PC-3 (cell line): ENCODE results near the gene SERPINB6. TPM values are rescaled to one million over a fixed set of nuclear protein-coding genes. Genes with fewer than 3 reads are reported as not detected.

Source experiments
- ATAC-seq: fragments of 200-7000 bp; cut with Tn5 transposase; 2 replicates; pipeline ENCODE4 v1.9.1; 2020; ENCODE audit warnings: mild to moderate bottlenecking, moderate library complexity
- BruUV-seq: library from RNA; stranded (reverse); fragments of 400-500 nt; replicated peaks from 2 replicates; lab custom pipeline; 2021; lab: Mats Ljungman, UMichigan
- CTCF ChIA-PET: fragments of 300-600 bp; sonication (Branson Sonifier 250); formaldehyde crosslinking; loops from one replicate; lab custom pipeline; 2022; ENCODE audit warnings: antibody characterized with exemption; lab: Charles Lee
- POLR2A ChIA-PET: fragments of 300-600 bp; sonication (Branson Sonifier 250); formaldehyde crosslinking; loops from one replicate; lab custom pipeline; 2022; ENCODE audit warnings: antibody characterized with exemption; ENCODE audit not compliant: unreplicated experiment; lab: Charles Lee
- DNase-seq: peaks from one replicate; pipeline ENCODE4 v3.0.0-alpha.2; 2015
- H2AFZ ChIP-seq: fragments of 300-600 bp; sonication (generic); 2 replicates; pipeline ENCODE4 v1.6.0; 2016; ENCODE audit warnings: antibody characterized with exemption, low read length
- H3F3A ChIP-seq: fragments of 300-600 bp; sonication (generic); one replicate; pipeline ENCODE4 v1.6.0; 2017; ENCODE audit warnings: antibody characterized with exemption, low read length, control low read depth, mild to moderate bottlenecking; ENCODE audit not compliant: unreplicated experiment
- H3K27ac ChIP-seq: fragments of 300-600 bp; sonication (generic); 2 replicates; pipeline ENCODE4 v1.5.1; 2016; ENCODE audit warnings: mild to moderate bottlenecking, low read length
- H3K27me3 ChIP-seq: fragments of 300-600 bp; sonication (generic); 2 replicates; pipeline ENCODE4 v1.6.1; 2016; ENCODE audit warnings: low read length, mixed read lengths
- H3K36me3 ChIP-seq: fragments of 300-600 bp; sonication (generic); 2 replicates; pipeline ENCODE4 v1.6.1; 2016; ENCODE audit warnings: low read depth, mixed run types, low read length, mixed read lengths
- H3K4me1 ChIP-seq: fragments of 300-600 bp; sonication (generic); 2 replicates; pipeline ENCODE4 v1.5.1; 2016; ENCODE audit warnings: low read length; ENCODE audit not compliant: insufficient read depth
- H3K4me2 ChIP-seq: fragments of 300-600 bp; sonication (generic); 2 replicates; pipeline ENCODE4 v1.6.0; 2016; ENCODE audit warnings: low read length
- H3K4me3 ChIP-seq: fragments of 300-600 bp; sonication (generic); 2 replicates; pipeline ENCODE4 v1.5.1; 2016; ENCODE audit warnings: mild to moderate bottlenecking, low read length, mixed read lengths
- H3K79me2 ChIP-seq: fragments of 300-600 bp; sonication (generic); 2 replicates; pipeline ENCODE4 v1.6.1; 2017; ENCODE audit warnings: low read length, mixed read lengths
- H3K9ac ChIP-seq: fragments of 300-600 bp; sonication (generic); 2 replicates; pipeline ENCODE4 v1.6.0; 2016; ENCODE audit warnings: mild to moderate bottlenecking, low read length
- H3K9me2 ChIP-seq: fragments of 300-600 bp; sonication (generic); replicated peaks from 2 replicates; pipeline ENCODE4 v1.6.1; 2016; ENCODE audit warnings: mixed run types, low read length, mixed read lengths
- H3K9me3 ChIP-seq: fragments of 300-600 bp; sonication (generic); 2 replicates; pipeline ENCODE4 v1.6.1; 2016; ENCODE audit warnings: low read length, mixed read lengths
- H4K20me1 ChIP-seq: fragments of 300-600 bp; sonication (generic); 2 replicates; pipeline ENCODE4 v1.6.1; 2016; ENCODE audit warnings: low read length, mixed read lengths
- CTCF ChIP-seq: fragments of 300-600 bp; sonication (generic); conservative IDR thresholded peaks from 2 replicates; pipeline ENCODE4 v1.5.1; 2017; ENCODE audit warnings: antibody characterized with exemption, low read depth, mild to moderate bottlenecking, low read length
- EZH2 ChIP-seq: fragments of 300-600 bp; sonication (generic); IDR thresholded peaks from one replicate; pipeline ENCODE4 v1.6.1; 2017; ENCODE audit warnings: antibody characterized with exemption, mild to moderate bottlenecking, low read length; ENCODE audit not compliant: unreplicated experiment
- EZH2phosphoT487 ChIP-seq: fragments of 300-600 bp; sonication (generic); IDR thresholded peaks from 2 replicates; pipeline ENCODE4 v1.6.1; 2018; ENCODE audit warnings: mild to moderate bottlenecking, antibody characterized with exemption, low read length, borderline replicate concordance
- intact Hi-C: fragments of 100-400 bp; cut with micrococcal nuclease; formaldehyde crosslinking; loops from 2 replicates; pipeline ENCODE4 v1.9.0; 2023
- total RNA-seq: library from RNA; depleted of rRNA; stranded (reverse); fragments of >200 nt; gene quantifications from 2 replicates; pipeline ENCODE4 v1.2.3, GENCODE V29; 2014

SERPINB6 gene
- total RNA-seq, 1 experiment from 2014 or later = 119 TPM

DNA sequence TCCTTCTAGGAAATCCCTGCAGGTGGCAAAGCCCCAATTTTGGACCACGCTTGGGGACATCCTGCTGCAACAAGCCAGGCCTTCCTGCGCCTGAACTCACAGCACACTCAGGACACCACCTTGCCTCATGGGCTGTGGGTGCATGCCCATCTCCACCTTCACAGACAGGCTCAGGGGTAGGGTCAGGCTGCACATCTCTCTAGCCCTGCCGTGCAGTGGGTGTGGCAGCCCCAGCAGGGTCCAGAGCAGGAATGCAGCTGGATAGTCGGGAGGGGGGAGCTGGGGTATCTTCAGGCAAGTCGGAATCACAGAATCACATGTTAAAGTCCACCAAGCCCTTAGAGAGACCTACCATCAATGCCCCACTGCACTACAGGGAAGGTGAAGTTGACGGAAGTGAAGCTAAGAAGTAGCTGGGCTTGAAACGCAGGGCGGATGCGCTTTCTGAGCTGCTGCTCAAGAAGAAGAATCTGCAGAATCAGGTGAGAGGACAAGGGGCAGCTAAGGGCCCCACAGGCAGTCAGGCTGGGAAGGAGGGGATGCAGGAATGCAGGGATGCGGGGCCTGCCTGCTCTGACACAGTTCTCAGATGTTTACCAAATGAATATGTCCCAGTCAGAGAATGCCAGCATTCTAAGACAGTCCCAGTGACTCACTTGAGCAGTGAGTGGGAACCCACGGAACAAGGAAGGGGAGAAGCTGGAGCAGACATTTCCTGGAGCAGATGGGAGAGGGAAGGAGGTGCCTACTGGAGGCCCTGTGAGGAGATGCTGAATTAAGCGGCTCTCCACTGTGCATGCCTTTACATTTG lies 11.3 kb downstream of the SERPINB6 start:
- DNase-seq (peak; percentile 92), ATAC-seq (peak; percentile 91)
- peak overlapping the region; percentile 46 for H3K4me2 ChIP-seq
- CTCF ChIA-PET = interaction anchor here (1.4 to 1.8 kb wide), 3 partner anchors 8 to 29 kb away, joined by 3 to 7 read pairs (median 5); no protein-coding TSS in a partner anchor
- no peaks in the 10 kb centered on the region for H3K27me3 ChIP-seq
- no peaks in the 10 kb centered on the region for H3F3A ChIP-seq
- peaks cover 5% of the 10 kb centered on the region; the same call in 1 of the 2 replicates for H3K36me3 ChIP-seq
- POLR2A ChIA-PET = interaction anchor here (0.6 to 1.3 kb wide), 6 partner anchors 16 to 118 kb away, joined by 3 to 9 read pairs (median 3); partner anchors contain the start of gene SERPINB1
- H3K4me3 ChIP-seq = 0 out of 2 replicates have a peak overlapping the region, but pooled peaks have one; percentile 2
- peaks cover 39% of the 10 kb centered on the region for H3K4me1 ChIP-seq
- BruUV-seq = no TSS peak
- H3K9me2 ChIP-seq = no peaks in the 10 kb centered on the region
- no peak overlapping the region for H2AFZ ChIP-seq
- no peak for TF ChIP-seq EZH2phosphoT487
- intact Hi-C loops = loop anchor here (2.0 kb wide), 1 partner anchor 29 kb away; no protein-coding TSS in a partner anchor
- peak overlapping the region; percentile 92 for H3K27ac ChIP-seq
- H4K20me1 ChIP-seq = no peaks in the 10 kb centered on the region
- no peaks in the 10 kb centered on the region for H3K9me3 ChIP-seq
- H3K9ac ChIP-seq = peak overlapping the region; percentile 63
- peaks cover 60% of the 10 kb centered on the region for H3K79me2 ChIP-seq

- no peak overlapping the region for H3K4me3 ChIP-seq
- H3K36me3 ChIP-seq = peaks cover 5% of the 10 kb centered on the region; the same call in 1 of the 2 replicates
- H3K79me2 ChIP-seq = peaks cover 47% of the 10 kb centered on the region
- ChIA-PET POLR2A (no interaction called here), CTCF (no interaction called here)
- no peak overlapping the region for H3K27ac ChIP-seq
- TF ChIP-seq CTCF (no peak), EZH2phosphoT487 (no peak), EZH2 (no peak)
- no peak overlapping the region for H2AFZ ChIP-seq
- no peaks in the 10 kb centered on the region for H3K27me3 ChIP-seq
- H4K20me1 ChIP-seq = no peaks in the 10 kb centered on the region
- ATAC-seq (no peak), DNase-seq (no peak)
- H3K9me3 ChIP-seq = no peaks in the 10 kb centered on the region
- no peak overlapping the region for H3K4me2 ChIP-seq
- peaks cover 37% of the 10 kb centered on the region for H3K4me1 ChIP-seq
- BruUV-seq = no TSS peak
- intact Hi-C loops = no loop called here
- H3K9me2 ChIP-seq = no peaks in the 10 kb centered on the region
- H3K9ac ChIP-seq = no peak overlapping the region
- H3F3A ChIP-seq = no peaks in the 10 kb centered on the region
Measured at GRCh38 chr6:2958776-2959175, 12.6 kb downstream of the SERPINB6 start.

- Histone ChIP-seq H3K27me3 (no peaks in the 10 kb centered on the region), H3K9me3 (no peaks in the 10 kb centered on the region), H3K4me1 (peaks cover 36% of the 10 kb centered on the region), H4K20me1 (no peaks in the 10 kb centered on the region), H3K36me3 (peaks cover 6% of the 10 kb centered on the region; the same call in 1 of the 2 replicates), H3K4me3 (no peak overlapping the region), H3K27ac (no peak overlapping the region), H3F3A (no peaks in the 10 kb centered on the region), H3K9ac (no peak overlapping the region), H2AFZ (no peak overlapping the region), H3K4me2 (no peak overlapping the region), H3K9me2 (no peaks in the 10 kb centered on the region), H3K79me2 (peaks cover 42% of the 10 kb centered on the region)
- ChIA-PET POLR2A (no interaction called here), CTCF (no interaction called here)
- intact Hi-C loops = no loop called here
- BruUV-seq = no TSS peak
- TF ChIP-seq EZH2phosphoT487 = no peak
- TF ChIP-seq CTCF = no peak
- DNase-seq (no peak), ATAC-seq (no peak)
Measured at GRCh38 chr6:2958331-2958711, 13.0 kb downstream of the SERPINB6 start.
